H9 (cell line): ENCODE results near the gene SCIMP. TPM values are rescaled to one million over a fixed set of nuclear protein-coding genes. Genes with fewer than 3 reads are reported as not detected.
"Not testable (repeated sequence)": the region's sequence is repeated elsewhere in the genome, so short reads cannot be mapped to it uniquely, and the experiment has no call there.

Experiments used
- DNase-seq: peaks from one replicate; pipeline ENCODE4 v3.0.0-alpha.2; 2017
- H2AFZ ChIP-seq: one replicate; pipeline ENCODE4 v1.6.1; 2013; ENCODE audit warnings: mild to moderate bottlenecking, low read length, control low read depth, moderate library complexity
- H2AK5ac ChIP-seq: 2 replicates; pipeline ENCODE4 v1.6.1; 2013; ENCODE audit warnings: low read length, control low read depth, mixed read lengths; ENCODE audit not compliant: insufficient read length
- H2BK120ac ChIP-seq: one replicate; pipeline ENCODE4 v1.6.1; 2013; ENCODE audit warnings: low read depth, mild to moderate bottlenecking, low read length, control low read depth, inconsistent platforms; ENCODE audit not compliant: poor library complexity, severe bottlenecking
- H2BK12ac ChIP-seq: 2 replicates; pipeline ENCODE4 v1.6.1; 2013; ENCODE audit warnings: low read length, control low read depth, mixed read lengths, low read depth; ENCODE audit not compliant: insufficient read length
- H2BK15ac ChIP-seq: 2 replicates; pipeline ENCODE4 v1.6.1; 2013; ENCODE audit warnings: low read depth, low read length, control low read depth
- H2BK20ac ChIP-seq: one replicate; pipeline ENCODE4 v1.6.1; 2013; ENCODE audit warnings: low read depth, mild to moderate bottlenecking, low read length, control low read depth, inconsistent platforms; ENCODE audit not compliant: poor library complexity, severe bottlenecking
- H2BK5ac ChIP-seq: 2 replicates; pipeline ENCODE4 v1.6.1; 2013; ENCODE audit warnings: low read length, control low read depth, mixed read lengths; ENCODE audit not compliant: insufficient read length
- H3K14ac ChIP-seq: 2 replicates; pipeline ENCODE4 v1.6.1; 2013; ENCODE audit warnings: low read length, control low read depth; ENCODE audit not compliant: insufficient read depth
- H3K18ac ChIP-seq: 2 replicates; pipeline ENCODE4 v1.6.1; 2013; ENCODE audit warnings: low read depth, mild to moderate bottlenecking, mixed read lengths, low read length, control low read depth; ENCODE audit not compliant: insufficient read length
- H3K23ac ChIP-seq: 2 replicates; pipeline ENCODE4 v1.6.1; 2013; ENCODE audit warnings: low read length, control low read depth, mixed read lengths, low read depth; ENCODE audit not compliant: insufficient read length
- H3K23me2 ChIP-seq: 2 replicates; pipeline ENCODE4 v1.6.1; 2013; ENCODE audit warnings: low read depth, mild to moderate bottlenecking, mixed read lengths, low read length, control low read depth; ENCODE audit not compliant: insufficient read length, poor library complexity, severe bottlenecking
- H3K27ac ChIP-seq: 2 replicates; pipeline ENCODE4 v1.5.1; 2013; ENCODE audit warnings: low read length, control low read depth, mixed read lengths, low read depth; ENCODE audit not compliant: insufficient read length
- H3K27me3 ChIP-seq: 2 replicates; pipeline ENCODE4 v1.6.1; 2013; ENCODE audit warnings: low read length, control low read depth, inconsistent platforms; ENCODE audit not compliant: insufficient read depth
- H3K4ac ChIP-seq: 2 replicates; pipeline ENCODE4 v1.6.1; 2013; ENCODE audit warnings: low read depth, mild to moderate bottlenecking, control low read depth, inconsistent platforms, low read length, moderate library complexity
- H3K4me1 ChIP-seq: 2 replicates; pipeline ENCODE4 v1.6.1; 2013; ENCODE audit warnings: low read length, control low read depth, inconsistent platforms; ENCODE audit not compliant: insufficient read depth
- H3K4me2 ChIP-seq: 2 replicates; pipeline ENCODE4 v1.6.1; 2013; ENCODE audit warnings: low read length, control low read depth, mixed read lengths; ENCODE audit not compliant: insufficient read length, insufficient read depth
- H3K56ac ChIP-seq: 2 replicates; pipeline ENCODE4 v1.6.1; 2013; ENCODE audit warnings: low read depth, mild to moderate bottlenecking, mixed read lengths, low read length, control low read depth; ENCODE audit not compliant: insufficient read length
- H3K79me1 ChIP-seq: 2 replicates; pipeline ENCODE4 v1.6.1; 2013; ENCODE audit warnings: low read depth, mild to moderate bottlenecking, moderate library complexity, low read length, control low read depth, inconsistent platforms; ENCODE audit not compliant: insufficient read depth, poor library complexity, severe bottlenecking
- H3K79me2 ChIP-seq: 2 replicates; pipeline ENCODE4 v1.6.1; 2013; ENCODE audit warnings: low read length, control low read depth, inconsistent platforms; ENCODE audit not compliant: insufficient read depth
- H3K9ac ChIP-seq: 2 replicates; pipeline ENCODE4 v1.6.1; 2013; ENCODE audit warnings: low read length, control low read depth, mixed read lengths; ENCODE audit not compliant: insufficient read length; ENCODE audit errors: extremely low read depth
- H3K9me3 ChIP-seq: one replicate; pipeline ENCODE4 v1.6.1; 2013; ENCODE audit warnings: low read depth, low read length, inconsistent platforms; ENCODE audit not compliant: control insufficient read depth
- H3T11ph ChIP-seq: one replicate; pipeline ENCODE4 v1.6.1; 2013; ENCODE audit warnings: mild to moderate bottlenecking, low read length, control low read depth, inconsistent platforms
- H4K20me1 ChIP-seq: one replicate; pipeline ENCODE4 v1.6.1; 2013; ENCODE audit not compliant: control insufficient read depth, insufficient read length, insufficient read depth
- H4K5ac ChIP-seq: 2 replicates; pipeline ENCODE4 v1.6.1; 2013; ENCODE audit warnings: low read depth, mild to moderate bottlenecking, mixed read lengths, low read length, control low read depth; ENCODE audit not compliant: insufficient read length
- H4K8ac ChIP-seq: replicated peaks from 2 replicates; pipeline ENCODE4 v1.6.1; 2013; ENCODE audit warnings: low read length, control low read depth, mixed read lengths, low read depth; ENCODE audit not compliant: insufficient read length
- H4K91ac ChIP-seq: 2 replicates; pipeline ENCODE4 v1.6.1; 2013; ENCODE audit warnings: low read depth, mild to moderate bottlenecking, moderate library complexity, mixed read lengths, low read length, control low read depth; ENCODE audit not compliant: insufficient read length
- H3K27ac Mint-ChIP-seq, 3 experiments: 2 replicates in 2 of 3; 3 replicates in 1 of 3; pipeline ENCODE4 v1.8.0; 2020 to 2021; ENCODE audit warnings: mixed read lengths in 3 of 3, mild to moderate bottlenecking in 1 of 3, moderate library complexity in 1 of 3
- H3K27me3 Mint-ChIP-seq: 2 replicates; pipeline ENCODE4 v1.8.0; 2021; ENCODE audit warnings: low read depth, mild to moderate bottlenecking, moderate library complexity, mixed read lengths
- H3K36me3 Mint-ChIP-seq, 3 experiments: 2 replicates in 2 of 3; 3 replicates in 1 of 3; pipeline ENCODE4 v1.8.0; 2020 to 2021; ENCODE audit warnings: low read depth in 3 of 3, mixed read lengths in 3 of 3; ENCODE audit not compliant: insufficient read depth in 1 of 3
- H3K4me1 Mint-ChIP-seq, 2 experiments: 2 replicates each; pipeline ENCODE4 v1.8.0; 2020; ENCODE audit warnings: mixed read lengths in 2 of 2
- H3K4me3 Mint-ChIP-seq, 2 experiments: 2 replicates in 1 of 2; 3 replicates in 1 of 2; pipeline ENCODE4 v1.8.0; 2020 to 2021; ENCODE audit warnings: mild to moderate bottlenecking in 2 of 2, mixed read lengths in 2 of 2, moderate library complexity in 1 of 2
- H3K9me3 Mint-ChIP-seq, 2 experiments: 2 replicates in 1 of 2; 3 replicates in 1 of 2; pipeline ENCODE4 v1.8.0; 2020; ENCODE audit warnings: mild to moderate bottlenecking in 2 of 2, mixed read lengths in 2 of 2, moderate library complexity in 1 of 2
- WGBS: extraction: QIAGEN DNeasy Blood & Tissue Kit; methylation state at CpG from one replicate; pipeline ENCODE4 v1.1.7; 2013; ENCODE audit warnings: missing lambda C conversion rate, low lambda C conversion rate, mixed read lengths; ENCODE audit not compliant: insufficient read length; ENCODE audit errors: extremely low coverage; 5-methylcytosine and 5-hydroxymethylcytosine counted together
- total RNA-seq: library from RNA; stranded (reverse); gene quantifications from 2 replicates; pipeline ENCODE4 v1.2.1, GENCODE V29; 2021
- TF ChIP-seq, protein P1 (sequence below): fragments of 200-600 bp; sonication (generic); conservative IDR thresholded peaks from 3 replicates; pipeline ENCODE4 v1.8.0; 2021; ENCODE audit warnings: antibody characterized with exemption, mild to moderate bottlenecking

Gene SCIMP
- total RNA-seq, 1 experiment from 2014 or later: not detected

DNA sequence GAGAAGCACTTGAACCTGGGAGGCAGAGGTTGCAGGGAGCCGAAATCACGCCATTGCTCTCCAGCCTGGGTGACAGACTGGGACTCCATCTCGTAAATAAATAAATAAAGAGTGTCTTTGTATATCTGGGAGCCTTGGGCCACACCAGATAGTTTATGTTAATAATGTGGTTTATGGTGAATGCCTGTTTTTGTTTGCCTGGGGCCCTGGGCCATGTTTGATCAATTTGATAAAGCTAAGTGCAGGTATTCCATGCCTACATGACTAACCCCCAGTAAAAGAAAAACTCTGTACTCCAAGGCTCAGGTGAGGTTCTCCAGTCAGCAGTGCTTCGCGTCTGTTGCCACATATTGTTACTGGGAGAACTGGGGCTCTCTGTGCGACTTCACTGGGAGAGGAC is 15.1 kb downstream of the SCIMP start:
- no peaks in the 10 kb centered on the region for H3K4me1 ChIP-seq
- no peaks in the 10 kb centered on the region for H4K20me1 ChIP-seq
- H3K4me1 Mint-ChIP-seq: no peaks in the 10 kb centered on the region
- no peak overlapping the region for H4K5ac ChIP-seq
- no peak overlapping the region for H3K4me3 Mint-ChIP-seq
- no peak overlapping the region for H3K14ac ChIP-seq
- H2BK15ac ChIP-seq: no peak overlapping the region
- H2AK5ac ChIP-seq: no peak overlapping the region
- no peaks in the 10 kb centered on the region for H3K9me3 Mint-ChIP-seq
- no peaks in the 10 kb centered on the region for H3K23me2 ChIP-seq
- H4K8ac ChIP-seq: no peak overlapping the region
- no peak overlapping the region for H2BK5ac ChIP-seq
- no peak overlapping the region for H3K27ac Mint-ChIP-seq
- H3K4me2 ChIP-seq: no peak overlapping the region
- H2BK20ac ChIP-seq: no peak overlapping the region
- TF ChIP-seq, protein P1, sequence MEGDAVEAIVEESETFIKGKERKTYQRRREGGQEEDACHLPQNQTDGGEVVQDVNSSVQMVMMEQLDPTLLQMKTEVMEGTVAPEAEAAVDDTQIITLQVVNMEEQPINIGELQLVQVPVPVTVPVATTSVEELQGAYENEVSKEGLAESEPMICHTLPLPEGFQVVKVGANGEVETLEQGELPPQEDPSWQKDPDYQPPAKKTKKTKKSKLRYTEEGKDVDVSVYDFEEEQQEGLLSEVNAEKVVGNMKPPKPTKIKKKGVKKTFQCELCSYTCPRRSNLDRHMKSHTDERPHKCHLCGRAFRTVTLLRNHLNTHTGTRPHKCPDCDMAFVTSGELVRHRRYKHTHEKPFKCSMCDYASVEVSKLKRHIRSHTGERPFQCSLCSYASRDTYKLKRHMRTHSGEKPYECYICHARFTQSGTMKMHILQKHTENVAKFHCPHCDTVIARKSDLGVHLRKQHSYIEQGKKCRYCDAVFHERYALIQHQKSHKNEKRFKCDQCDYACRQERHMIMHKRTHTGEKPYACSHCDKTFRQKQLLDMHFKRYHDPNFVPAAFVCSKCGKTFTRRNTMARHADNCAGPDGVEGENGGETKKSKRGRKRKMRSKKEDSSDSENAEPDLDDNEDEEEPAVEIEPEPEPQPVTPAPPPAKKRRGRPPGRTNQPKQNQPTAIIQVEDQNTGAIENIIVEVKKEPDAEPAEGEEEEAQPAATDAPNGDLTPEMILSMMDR: no peak
- H3K27ac ChIP-seq: no peak overlapping the region
- no peak overlapping the region for H2BK12ac ChIP-seq
- H3K18ac ChIP-seq: no peak overlapping the region
- no peaks in the 10 kb centered on the region for H3K79me2 ChIP-seq
- H3K27me3 ChIP-seq: no peaks in the 10 kb centered on the region; the same call in 1 of the 2 replicates
- H4K91ac ChIP-seq: no peak overlapping the region
- WGBS: no CpG with 5 or more reads among the region's 6 CpGs
- H3K23ac ChIP-seq: no peak overlapping the region
- H3K4ac ChIP-seq: no peak overlapping the region
- no peak for DNase-seq
- H3K36me3 Mint-ChIP-seq: no peaks in the 10 kb centered on the region
- H3K56ac ChIP-seq: no peak overlapping the region
- H3T11ph ChIP-seq: no peak overlapping the region
- no peak overlapping the region for H2BK120ac ChIP-seq
- no peak overlapping the region for H2AFZ ChIP-seq
- H3K9ac ChIP-seq: no peak overlapping the region
- no peaks in the 10 kb centered on the region; the same call in 1 of the 2 replicates for H3K27me3 Mint-ChIP-seq
- H3K79me1 ChIP-seq: no peaks in the 10 kb centered on the region
- no peaks in the 10 kb centered on the region for H3K9me3 ChIP-seq

DNA sequence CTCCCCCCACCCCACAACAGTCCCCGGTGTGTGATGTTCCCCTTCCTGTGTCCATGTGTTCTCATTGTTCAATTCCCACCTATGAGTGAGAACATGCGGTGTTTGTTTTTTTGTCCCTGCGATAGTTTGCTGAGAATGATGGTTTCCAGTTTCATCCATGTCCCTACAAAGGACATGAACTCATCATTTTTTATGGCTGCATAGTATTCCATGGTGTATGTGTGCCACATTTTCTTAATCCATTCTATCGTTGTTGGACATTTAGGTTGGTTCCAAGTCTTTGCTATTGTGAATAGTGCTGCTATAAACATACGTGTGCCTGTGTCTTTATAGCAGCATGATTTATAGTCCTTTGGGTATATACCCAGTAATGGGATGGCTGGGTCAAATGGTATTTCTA is 17.1 kb downstream of the SCIMP start:
- not testable (repeated sequence) for H3K4me2 ChIP-seq, H3K14ac ChIP-seq, H4K8ac ChIP-seq, H3K18ac ChIP-seq, H3K9me3 ChIP-seq, DNase-seq, H3K23me2 ChIP-seq, H3K79me1 ChIP-seq, H3K36me3 Mint-ChIP-seq, H3K79me2 ChIP-seq, H3K9ac ChIP-seq, H3K27me3 ChIP-seq, H2BK5ac ChIP-seq, H2BK15ac ChIP-seq, H3K56ac ChIP-seq, H3K4ac ChIP-seq, H3K4me1 Mint-ChIP-seq, H3K27me3 Mint-ChIP-seq, H3K27ac Mint-ChIP-seq, H2BK20ac ChIP-seq, H3K9me3 Mint-ChIP-seq, H4K91ac ChIP-seq, H3K23ac ChIP-seq, H4K5ac ChIP-seq, H2AFZ ChIP-seq, H2BK12ac ChIP-seq, H2BK120ac ChIP-seq, H4K20me1 ChIP-seq, H3K4me3 Mint-ChIP-seq, H3T11ph ChIP-seq, H3K4me1 ChIP-seq, H3K27ac ChIP-seq, H2AK5ac ChIP-seq
- no CpG with 5 or more reads among the region's 5 CpGs for WGBS
